Neural progenitor cell (in vitro differentiated cells): Measurements from ENCODE around the gene GATD1.

ENCODE experiments used
- EZH2 ChIP-seq: fragments of 200-600 bp; sonication (generic); IDR thresholded peaks from 2 replicates; pipeline ENCODE4 v1.6.1; 2017; ENCODE audit warnings: antibody characterized with exemption, mild to moderate bottlenecking, moderate library complexity
- EZH2phosphoT487 ChIP-seq: fragments of 200-600 bp; sonication (generic); IDR thresholded peaks from 2 replicates; pipeline ENCODE4 v1.6.1; 2017; ENCODE audit warnings: antibody characterized with exemption
- TF ChIP-seq, protein P1 (sequence below): fragments of 200-600 bp; sonication (generic); IDR thresholded peaks from 2 replicates; pipeline ENCODE4 v1.5.1; 2017; ENCODE audit warnings: antibody characterized with exemption, mild to moderate bottlenecking

DNA sequence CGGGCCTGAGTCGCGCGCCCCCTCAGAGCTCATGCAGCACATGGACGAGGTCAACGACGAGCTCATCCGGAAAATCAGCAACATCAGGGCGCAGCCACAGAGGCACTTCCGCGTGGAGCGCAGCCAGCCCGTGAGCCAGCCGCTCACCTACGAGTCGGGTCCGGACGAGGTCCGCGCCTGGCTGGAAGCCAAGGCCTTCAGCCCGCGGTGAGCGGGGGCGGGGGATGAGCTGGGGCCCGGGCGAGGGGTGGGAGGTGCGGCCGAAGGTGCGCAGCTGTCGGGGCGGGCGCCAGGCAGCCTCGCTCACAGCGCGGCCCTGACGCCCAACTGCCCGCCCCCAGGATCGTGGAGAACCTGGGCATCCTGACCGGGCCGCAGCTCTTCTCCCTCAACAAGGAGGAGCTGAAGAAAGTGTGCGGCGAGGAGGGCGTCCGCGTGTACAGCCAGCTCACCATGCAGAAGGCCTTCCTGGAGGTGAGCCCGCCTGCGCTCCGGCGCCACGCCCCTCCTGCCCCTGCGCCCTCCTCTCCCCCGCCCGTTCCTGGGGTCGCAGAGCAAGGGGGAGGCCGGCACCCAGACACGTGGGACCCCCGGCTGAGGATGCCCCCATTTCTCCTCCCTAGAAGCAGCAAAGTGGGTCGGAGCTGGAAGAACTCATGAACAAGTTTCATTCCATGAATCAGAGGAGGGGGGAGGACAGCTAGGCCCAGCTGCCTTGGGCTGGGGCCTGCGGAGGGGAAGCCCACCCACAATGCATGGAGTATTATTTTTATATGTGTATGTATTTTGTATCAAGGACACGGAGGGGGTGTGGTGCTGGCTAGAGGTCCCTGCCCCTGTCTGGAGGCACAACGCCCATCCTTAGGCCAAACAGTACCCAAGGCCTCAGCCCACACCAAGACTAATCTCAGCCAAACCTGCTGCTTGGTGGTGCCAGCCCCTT lies 50.7 kb downstream of the GATD1 start:
- TF ChIP-seq, protein P1, sequence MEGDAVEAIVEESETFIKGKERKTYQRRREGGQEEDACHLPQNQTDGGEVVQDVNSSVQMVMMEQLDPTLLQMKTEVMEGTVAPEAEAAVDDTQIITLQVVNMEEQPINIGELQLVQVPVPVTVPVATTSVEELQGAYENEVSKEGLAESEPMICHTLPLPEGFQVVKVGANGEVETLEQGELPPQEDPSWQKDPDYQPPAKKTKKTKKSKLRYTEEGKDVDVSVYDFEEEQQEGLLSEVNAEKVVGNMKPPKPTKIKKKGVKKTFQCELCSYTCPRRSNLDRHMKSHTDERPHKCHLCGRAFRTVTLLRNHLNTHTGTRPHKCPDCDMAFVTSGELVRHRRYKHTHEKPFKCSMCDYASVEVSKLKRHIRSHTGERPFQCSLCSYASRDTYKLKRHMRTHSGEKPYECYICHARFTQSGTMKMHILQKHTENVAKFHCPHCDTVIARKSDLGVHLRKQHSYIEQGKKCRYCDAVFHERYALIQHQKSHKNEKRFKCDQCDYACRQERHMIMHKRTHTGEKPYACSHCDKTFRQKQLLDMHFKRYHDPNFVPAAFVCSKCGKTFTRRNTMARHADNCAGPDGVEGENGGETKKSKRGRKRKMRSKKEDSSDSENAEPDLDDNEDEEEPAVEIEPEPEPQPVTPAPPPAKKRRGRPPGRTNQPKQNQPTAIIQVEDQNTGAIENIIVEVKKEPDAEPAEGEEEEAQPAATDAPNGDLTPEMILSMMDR = no peak
- TF ChIP-seq EZH2 (peak; percentile 40), EZH2phosphoT487 (no peak)
